ENCODE measurements around the gene OCEL1. TPM values are rescaled to one million over a fixed set of nuclear protein-coding genes. Genes with fewer than 3 reads are reported as not detected.

Gene OCEL1
- total RNA-seq, 1 experiment from 2014 or later: 25.7 TPM

DNA sequence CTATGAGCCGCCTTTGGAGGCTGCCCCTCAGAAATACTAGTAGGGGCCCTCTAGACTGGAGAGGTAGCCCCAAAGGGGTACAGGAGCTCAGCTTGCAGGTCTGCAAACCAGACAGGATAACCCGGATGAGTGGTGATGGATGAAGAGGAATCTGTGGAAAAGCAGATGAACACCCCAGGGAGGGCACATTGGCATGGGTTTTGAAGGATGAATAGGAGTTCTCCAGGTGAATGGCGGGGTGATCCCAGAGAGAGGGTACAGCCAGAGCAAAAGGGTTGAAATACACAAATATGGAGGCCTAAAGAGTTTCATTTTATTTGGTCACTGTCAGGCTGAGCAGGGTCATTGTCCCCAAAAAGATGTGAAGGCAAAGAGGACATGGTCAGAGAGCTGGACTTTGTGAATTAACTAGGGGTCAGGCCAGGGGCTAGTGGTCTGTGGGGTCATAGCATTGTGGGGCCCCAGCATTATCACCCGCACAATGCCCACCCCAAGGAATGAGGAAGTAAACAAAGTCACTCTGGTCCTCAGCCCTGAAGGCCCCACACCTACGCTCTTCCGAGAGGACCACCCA is 14.9 kb downstream of the OCEL1 start:
- Histone ChIP-seq H3K27ac (ENCODE audit: insufficient read length, low read depth, low read length) (no peak overlapping the region), H2BK20ac (ENCODE audit: low read depth, low read length, poor library complexity, severe bottlenecking) (no peak overlapping the region), H4K91ac (ENCODE audit: insufficient read length, low read depth, low read length) (no peak overlapping the region), H3T11ph (ENCODE audit: low read length) (no peak overlapping the region), H2AFZ (ENCODE audit: low read length) (no peak overlapping the region), H2AK5ac (ENCODE audit: insufficient read length, low read length) (no peak overlapping the region), H3K23me2 (ENCODE audit: insufficient read length, low read depth, low read length, poor library complexity, severe bottlenecking) (peaks cover 9% of the 10 kb centered on the region), H3K79me2 (ENCODE audit: insufficient read depth, low read length) (peaks cover 26% of the 10 kb centered on the region; the same call in 1 of the 2 replicates), H3K23ac (ENCODE audit: insufficient read length, low read depth, low read length) (no peak overlapping the region), H2BK120ac (ENCODE audit: low read depth, low read length, poor library complexity, severe bottlenecking) (no peak overlapping the region), H2BK15ac (ENCODE audit: low read depth, low read length) (no peak overlapping the region), H3K9me3 (ENCODE audit: control insufficient read depth, low read depth, low read length) (no peaks in the 10 kb centered on the region), H2BK5ac (ENCODE audit: insufficient read length, low read length) (no peak overlapping the region), H3K14ac (ENCODE audit: insufficient read depth, low read length) (no peak overlapping the region; the same call in 1 of the 2 replicates), H4K8ac (replicated peaks; ENCODE audit: insufficient read length, low read depth, low read length) (no peak overlapping the region), H3K18ac (ENCODE audit: insufficient read length, low read depth, low read length) (no peak overlapping the region), H3K9ac (ENCODE audit: extremely low read depth, insufficient read length, low read length) (no peak overlapping the region), H4K20me1 (ENCODE audit: control insufficient read depth, insufficient read depth, insufficient read length) (no peaks in the 10 kb centered on the region), H4K5ac (ENCODE audit: insufficient read length, low read depth, low read length) (no peak overlapping the region), H3K79me1 (ENCODE audit: insufficient read depth, low read depth, low read length, poor library complexity, severe bottlenecking) (peaks cover 3% of the 10 kb centered on the region), H3K27me3 (ENCODE audit: insufficient read depth, low read length) (no peaks in the 10 kb centered on the region), H3K56ac (ENCODE audit: insufficient read length, low read depth, low read length) (no peak overlapping the region), H2BK12ac (ENCODE audit: insufficient read length, low read depth, low read length) (no peak overlapping the region), H3K4me1 (ENCODE audit: insufficient read depth, low read length) (no peaks in the 10 kb centered on the region; the same call in 1 of the 2 replicates), H3K4ac (ENCODE audit: low read depth, low read length) (no peak overlapping the region), H3K4me2 (ENCODE audit: insufficient read depth, insufficient read length, low read length) (peak overlapping the region; percentile 10)
- Mint-ChIP-seq H3K36me3 (ENCODE audit: insufficient read depth in 1 of 3, low read depth in 3 of 3) (peaks cover 4 to 42% (median 32%) of the 10 kb centered on the region in 3 experiments; a peak in 6 of 7 replicates), H3K27me3 (ENCODE audit: low read depth) (peaks cover 2% of the 10 kb centered on the region; the same call in 1 of the 2 replicates), H3K4me3 (no peak overlapping the region; a peak in 1 of 5 replicates), H3K4me1 (peaks cover 26 to 30% of the 10 kb centered on the region in 2 experiments), H3K27ac (peak overlapping the region; percentile 14 to 87 (median 58); a peak in 4 of 7 replicates), H3K9me3 (no peaks in the 10 kb centered on the region; a peak in 1 of 5 replicates)
- no CpG with 5 or more reads among the region's 6 CpGs for WGBS (ENCODE audit: extremely low coverage, insufficient read length, low lambda C conversion rate)
- no peak for DNase-seq
- TF ChIP-seq, protein P1, sequence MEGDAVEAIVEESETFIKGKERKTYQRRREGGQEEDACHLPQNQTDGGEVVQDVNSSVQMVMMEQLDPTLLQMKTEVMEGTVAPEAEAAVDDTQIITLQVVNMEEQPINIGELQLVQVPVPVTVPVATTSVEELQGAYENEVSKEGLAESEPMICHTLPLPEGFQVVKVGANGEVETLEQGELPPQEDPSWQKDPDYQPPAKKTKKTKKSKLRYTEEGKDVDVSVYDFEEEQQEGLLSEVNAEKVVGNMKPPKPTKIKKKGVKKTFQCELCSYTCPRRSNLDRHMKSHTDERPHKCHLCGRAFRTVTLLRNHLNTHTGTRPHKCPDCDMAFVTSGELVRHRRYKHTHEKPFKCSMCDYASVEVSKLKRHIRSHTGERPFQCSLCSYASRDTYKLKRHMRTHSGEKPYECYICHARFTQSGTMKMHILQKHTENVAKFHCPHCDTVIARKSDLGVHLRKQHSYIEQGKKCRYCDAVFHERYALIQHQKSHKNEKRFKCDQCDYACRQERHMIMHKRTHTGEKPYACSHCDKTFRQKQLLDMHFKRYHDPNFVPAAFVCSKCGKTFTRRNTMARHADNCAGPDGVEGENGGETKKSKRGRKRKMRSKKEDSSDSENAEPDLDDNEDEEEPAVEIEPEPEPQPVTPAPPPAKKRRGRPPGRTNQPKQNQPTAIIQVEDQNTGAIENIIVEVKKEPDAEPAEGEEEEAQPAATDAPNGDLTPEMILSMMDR (conservative IDR thresholded peaks at IDR 0.05): no peak

Data from H9 (cell line).